ENCODE data around the gene C1orf21. TPM values are rescaled to one million over a fixed set of nuclear protein-coding genes. Genes with fewer than 3 reads are reported as not detected.

C1orf21 gene
- polyA plus RNA-seq, 6 donors from 2014 or later, result 0.08 to 1.9 (median 0.16) TPM; not detected in 1

DNA sequence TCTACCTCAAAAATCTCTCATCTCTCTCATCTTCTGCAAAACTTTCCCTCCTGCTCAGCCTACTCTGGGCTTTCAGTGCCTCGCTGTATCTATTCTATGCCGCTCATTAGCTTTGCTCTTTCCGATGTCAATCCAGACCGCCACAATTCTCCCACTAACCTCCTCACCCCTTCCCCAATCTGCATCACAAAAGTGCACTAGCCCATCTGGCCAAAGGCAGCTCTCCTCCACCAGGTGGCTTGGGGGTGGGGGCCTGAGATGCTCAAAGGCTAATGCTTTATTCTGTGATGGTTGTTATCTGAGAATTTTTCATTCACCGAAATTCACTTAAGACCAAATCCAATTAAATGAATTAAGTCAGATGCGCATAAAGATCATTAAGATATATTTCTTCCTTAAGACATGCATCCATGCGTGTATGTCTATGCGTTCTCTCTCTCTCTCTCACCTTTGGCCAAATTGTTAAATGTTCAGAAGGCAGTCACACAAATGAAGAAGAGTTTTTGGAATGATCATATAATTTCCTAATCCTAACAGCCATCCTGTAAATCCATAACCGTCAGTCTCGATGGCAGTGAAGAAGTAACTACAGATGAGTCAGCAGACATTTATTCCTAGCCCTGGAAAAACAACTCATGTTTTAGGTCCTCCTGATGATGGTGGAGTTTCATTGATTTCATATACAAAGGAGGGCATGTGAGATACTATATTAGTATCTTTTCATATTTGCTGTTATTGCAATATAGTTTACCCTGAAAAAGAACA lies 111.3 kb downstream of the C1orf21 start:
- Mint-ChIP-seq H3K9me3 (no peaks in the 10 kb centered on the region), H3K27ac (no peak overlapping the region), H3K4me1 (no peaks in the 10 kb centered on the region), H3K27me3 (no peaks in the 10 kb centered on the region), H3K36me3 (no peaks in the 10 kb centered on the region), H3K4me3 (no peak overlapping the region)
- DNase-seq (no peak), ATAC-seq (ENCODE audit: low read depth in 2 of 2) (no peak)

DNA sequence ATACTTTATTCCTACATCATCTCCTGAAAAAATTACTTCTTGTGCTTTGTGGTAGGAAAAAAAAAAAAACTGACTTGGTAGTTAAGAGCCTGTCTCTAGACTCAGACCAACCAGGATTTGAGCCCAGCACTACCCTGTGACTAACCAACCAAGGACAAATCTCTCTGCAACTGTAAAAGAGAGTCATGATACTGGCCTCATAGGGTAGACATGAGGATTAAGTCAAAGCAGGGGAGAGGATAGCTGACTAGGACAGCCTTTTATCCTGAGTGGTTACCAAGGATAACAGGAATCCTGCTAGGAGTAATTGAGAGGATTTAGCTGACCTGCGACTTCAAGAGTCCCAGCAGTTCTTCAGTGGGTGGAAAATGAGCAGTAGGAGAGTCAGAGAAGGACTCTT lies 112.8 kb downstream of the C1orf21 start:
- Mint-ChIP-seq H3K36me3 (no peaks in the 10 kb centered on the region), H3K9me3 (no peaks in the 10 kb centered on the region), H3K27ac (no peak overlapping the region), H3K4me3 (no peak overlapping the region), H3K4me1 (no peaks in the 10 kb centered on the region), H3K27me3 (no peaks in the 10 kb centered on the region)
- no peak for DNase-seq
- no peak for ATAC-seq (ENCODE audit: low read depth in 2 of 2)

GRCh38 chr1:184502161-184502560 lies 115.3 kb downstream of the C1orf21 start:
- Mint-ChIP-seq H3K27ac (no peak overlapping the region), H3K36me3 (no peaks in the 10 kb centered on the region), H3K4me3 (no peak overlapping the region), H3K9me3 (no peaks in the 10 kb centered on the region), H3K4me1 (no peaks in the 10 kb centered on the region), H3K27me3 (no peaks in the 10 kb centered on the region)
- ATAC-seq (ENCODE audit: low read depth in 2 of 2), result no peak
- DNase-seq, result no peak

DNA sequence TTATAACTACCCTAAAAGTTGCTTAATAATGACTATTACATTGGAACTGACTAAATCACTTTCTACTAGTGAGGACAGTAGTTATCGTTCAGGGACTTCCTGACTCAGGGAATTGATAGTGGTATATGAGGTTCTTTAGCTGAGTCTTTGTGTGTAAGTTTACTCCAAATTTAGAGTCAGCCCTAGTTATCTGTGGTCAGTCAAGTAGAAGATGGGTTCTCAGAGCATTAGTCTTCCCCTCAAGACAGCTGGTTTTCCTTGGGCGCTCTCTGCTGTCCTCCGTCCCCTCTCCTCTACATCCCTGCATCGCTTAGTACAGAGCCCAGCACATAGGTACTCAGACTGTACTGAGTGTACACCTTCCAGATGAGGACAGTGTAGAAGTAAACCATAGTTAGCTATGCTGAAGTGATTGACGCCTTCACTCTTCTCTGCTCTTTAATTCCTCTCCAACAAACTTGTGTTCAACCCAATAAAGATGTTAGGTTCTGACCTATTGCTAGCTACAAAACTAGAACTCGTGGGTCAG lies 116.5 kb downstream of the C1orf21 start:
- Mint-ChIP-seq H3K4me1 (no peaks in the 10 kb centered on the region), H3K4me3 (no peak overlapping the region), H3K27ac (no peak overlapping the region), H3K27me3 (no peaks in the 10 kb centered on the region), H3K9me3 (no peaks in the 10 kb centered on the region), H3K36me3 (no peaks in the 10 kb centered on the region)
- no peak for DNase-seq
- ATAC-seq (ENCODE audit: low read depth in 2 of 2), result no peak

DNA sequence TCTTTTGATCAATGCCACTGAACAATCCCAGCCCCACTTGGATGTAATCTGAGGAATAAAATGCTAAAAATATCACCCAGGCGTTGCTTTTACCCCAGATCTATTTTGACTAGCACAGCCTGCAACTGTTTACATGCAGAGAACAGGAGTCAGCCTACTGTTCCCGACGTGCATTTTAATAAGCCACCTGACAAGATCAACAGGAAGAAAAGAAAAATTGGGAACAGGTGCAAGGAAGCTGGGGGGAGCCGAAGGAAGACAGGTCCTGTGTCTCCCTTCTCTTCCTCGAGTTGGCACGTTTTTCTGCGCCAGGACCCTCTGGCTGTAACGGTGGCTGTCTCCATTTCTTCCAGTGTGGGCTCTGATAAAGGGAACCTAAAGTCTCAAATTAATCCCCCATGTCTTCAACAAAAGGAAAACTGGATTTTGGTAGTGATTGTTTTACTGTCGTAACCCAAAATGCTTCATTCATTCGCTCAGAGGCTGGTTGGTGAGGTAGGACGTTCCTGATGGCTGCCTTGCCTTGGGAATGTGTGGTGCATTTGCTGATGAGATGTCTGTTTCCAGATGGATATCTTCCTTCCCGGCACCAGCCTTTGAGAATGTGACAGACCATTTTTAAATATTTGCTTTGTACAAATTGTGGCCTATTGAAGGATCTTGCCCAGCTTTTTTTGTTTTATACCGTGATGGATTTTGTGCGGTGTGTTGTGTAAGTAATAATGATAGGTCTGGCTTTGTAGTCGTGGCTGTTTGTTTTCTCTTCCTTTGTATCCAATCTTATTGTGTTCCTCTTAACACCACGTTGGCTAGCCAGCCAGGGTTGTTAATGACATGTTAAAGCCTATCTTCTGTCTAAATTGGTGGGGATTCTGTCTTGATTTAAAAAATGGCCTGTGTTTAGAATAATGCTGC lies 117.5 kb downstream of the C1orf21 start:
- H3K4me3 Mint-ChIP-seq, result no peak overlapping the region
- H3K27me3 Mint-ChIP-seq, result no peaks in the 10 kb centered on the region
- no peaks in the 10 kb centered on the region for H3K36me3 Mint-ChIP-seq
- no peaks in the 10 kb centered on the region for H3K4me1 Mint-ChIP-seq
- ATAC-seq (ENCODE audit: low read depth in 2 of 2), result no peak
- H3K9me3 Mint-ChIP-seq, result no peaks in the 10 kb centered on the region
- H3K27ac Mint-ChIP-seq, result no peak overlapping the region
- DNase-seq, result no peak

GRCh38 chr1:184504955-184505338 lies 118.1 kb downstream of the C1orf21 start:
- H3K4me3 Mint-ChIP-seq, result no peak overlapping the region
- H3K36me3 Mint-ChIP-seq, result no peaks in the 10 kb centered on the region
- H3K9me3 Mint-ChIP-seq, result no peaks in the 10 kb centered on the region
- H3K27me3 Mint-ChIP-seq, result no peaks in the 10 kb centered on the region
- DNase-seq (no peak), ATAC-seq (ENCODE audit: low read depth in 2 of 2) (no peak)
- no peaks in the 10 kb centered on the region for H3K4me1 Mint-ChIP-seq
- H3K27ac Mint-ChIP-seq, result no peak overlapping the region

GRCh38 chr1:184506481-184506880 lies 119.7 kb downstream of the C1orf21 start:
- no peaks in the 10 kb centered on the region for H3K9me3 Mint-ChIP-seq
- no peaks in the 10 kb centered on the region for H3K4me1 Mint-ChIP-seq
- H3K4me3 Mint-ChIP-seq, result no peak overlapping the region

DNA sequence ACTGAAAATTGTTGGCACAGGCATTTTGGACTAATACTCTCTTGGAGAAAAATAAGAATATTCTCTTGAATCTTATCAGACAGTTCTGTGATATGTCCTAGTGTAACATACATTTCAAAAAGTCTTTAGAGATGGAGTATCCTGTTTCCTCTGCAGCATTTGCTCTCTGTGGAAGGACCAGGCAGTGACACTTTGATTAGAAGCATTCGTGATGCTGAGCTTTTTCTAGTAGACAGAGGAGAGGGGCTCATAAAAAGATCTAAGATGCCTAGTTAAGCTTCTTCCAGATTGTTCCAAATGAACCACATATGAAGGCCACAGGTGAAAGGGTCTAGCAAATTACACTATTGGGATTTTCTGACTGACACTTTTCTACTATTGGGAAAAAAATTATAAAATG lies 120.3 kb downstream of the C1orf21 start:
- ATAC-seq (ENCODE audit: low read depth in 2 of 2), result no peak
- Mint-ChIP-seq H3K4me3 (no peak overlapping the region), H3K27ac (no peak overlapping the region), H3K4me1 (no peaks in the 10 kb centered on the region), H3K27me3 (no peaks in the 10 kb centered on the region), H3K9me3 (no peaks in the 10 kb centered on the region), H3K36me3 (no peaks in the 10 kb centered on the region)
- no peak for DNase-seq

More at GRCh38 chr1:184506481-184506880, 119.7 kb downstream of the C1orf21 start:
- no peak for DNase-seq
- Mint-ChIP-seq H3K27ac (no peak overlapping the region), H3K27me3 (no peaks in the 10 kb centered on the region), H3K36me3 (no peaks in the 10 kb centered on the region)
- ATAC-seq (ENCODE audit: low read depth in 2 of 2), result no peak

DNA sequence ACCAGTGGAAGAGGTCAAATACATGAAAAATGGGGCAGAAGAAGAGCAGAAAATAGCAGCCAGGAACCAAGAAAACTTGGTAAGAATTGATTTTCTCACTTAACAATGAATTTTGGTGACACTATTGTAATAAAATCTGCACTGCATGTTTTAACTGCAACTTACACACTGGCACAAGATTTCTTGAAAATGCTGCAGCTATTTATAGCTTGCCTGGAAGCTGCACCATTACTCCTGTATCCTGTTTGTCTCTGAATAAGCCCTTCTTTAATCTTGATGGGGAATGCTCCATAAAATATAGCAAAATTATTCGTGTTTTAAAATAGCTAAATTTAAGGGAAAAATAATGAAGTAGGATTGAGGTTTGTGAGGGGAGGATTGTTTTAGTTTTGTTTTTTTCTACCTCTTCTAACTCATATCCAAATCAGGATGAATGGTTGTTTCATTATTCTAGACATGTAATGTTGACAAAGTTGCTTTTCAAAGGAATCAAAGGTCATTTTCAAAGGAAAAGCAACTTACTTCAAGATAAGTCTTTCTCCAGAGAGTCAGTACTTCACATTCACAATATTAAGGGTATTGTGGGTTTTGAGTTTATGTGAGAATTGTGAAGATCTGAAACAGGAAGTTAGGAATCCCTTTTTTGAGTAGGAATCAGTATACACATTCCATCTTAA lies 120.9 kb downstream of the C1orf21 start:
- Mint-ChIP-seq H3K4me3 (no peak overlapping the region), H3K9me3 (no peaks in the 10 kb centered on the region), H3K27ac (no peak overlapping the region), H3K27me3 (no peaks in the 10 kb centered on the region), H3K4me1 (no peaks in the 10 kb centered on the region), H3K36me3 (no peaks in the 10 kb centered on the region)
- no peak for ATAC-seq (ENCODE audit: low read depth in 2 of 2)
- no peak for DNase-seq

DNA sequence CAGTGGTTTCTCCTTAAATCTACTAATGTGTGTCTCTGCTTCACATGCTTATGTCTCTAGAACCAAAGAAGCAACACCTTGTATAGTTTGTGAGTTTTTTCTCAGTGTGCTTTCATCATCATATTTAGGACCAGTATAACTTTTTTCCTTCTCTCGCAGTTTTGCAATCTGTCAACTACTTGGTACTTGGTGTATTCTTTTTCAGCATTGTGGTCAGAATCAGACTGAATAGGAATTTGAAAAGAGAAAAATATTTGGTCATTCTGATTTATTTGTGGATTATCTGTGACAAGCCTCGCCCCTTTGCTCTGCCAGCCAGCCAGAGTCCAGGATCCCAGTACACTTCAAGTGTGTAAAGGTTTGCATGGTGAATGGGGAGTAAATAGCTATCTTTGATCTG lies 122.3 kb downstream of the C1orf21 start:
- no peak overlapping the region for H3K4me3 Mint-ChIP-seq
- DNase-seq (no peak), ATAC-seq (ENCODE audit: low read depth in 2 of 2) (no peak)
- no peaks in the 10 kb centered on the region for H3K9me3 Mint-ChIP-seq
- H3K27me3 Mint-ChIP-seq, result no peaks in the 10 kb centered on the region
- no peaks in the 10 kb centered on the region for H3K36me3 Mint-ChIP-seq
- H3K4me1 Mint-ChIP-seq, result no peaks in the 10 kb centered on the region
- no peak overlapping the region for H3K27ac Mint-ChIP-seq

DNA sequence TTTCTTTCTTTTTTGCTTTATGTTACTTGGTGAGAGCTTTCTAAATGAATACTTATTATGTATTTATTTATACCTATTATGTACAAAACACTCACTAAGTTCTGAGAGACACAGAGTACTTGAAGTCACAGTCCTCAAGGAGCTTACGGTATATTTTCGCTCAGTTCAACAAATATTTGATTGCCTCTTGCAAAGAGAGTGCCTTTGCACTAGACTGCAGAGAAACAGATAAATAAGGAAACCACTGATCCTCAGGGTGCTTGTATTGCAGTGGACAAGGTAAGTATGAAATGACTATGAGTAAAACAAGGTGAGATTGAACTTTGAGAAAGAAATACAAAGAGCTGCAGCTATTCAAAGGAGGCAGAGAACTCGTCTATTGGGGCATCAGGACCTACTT lies 123.3 kb downstream of the C1orf21 start:
- DNase-seq (no peak), ATAC-seq (ENCODE audit: low read depth in 2 of 2) (no peak)
- Mint-ChIP-seq H3K27ac (no peak overlapping the region), H3K9me3 (no peaks in the 10 kb centered on the region), H3K4me1 (no peaks in the 10 kb centered on the region), H3K27me3 (no peaks in the 10 kb centered on the region), H3K36me3 (no peaks in the 10 kb centered on the region), H3K4me3 (no peak overlapping the region)

DNA sequence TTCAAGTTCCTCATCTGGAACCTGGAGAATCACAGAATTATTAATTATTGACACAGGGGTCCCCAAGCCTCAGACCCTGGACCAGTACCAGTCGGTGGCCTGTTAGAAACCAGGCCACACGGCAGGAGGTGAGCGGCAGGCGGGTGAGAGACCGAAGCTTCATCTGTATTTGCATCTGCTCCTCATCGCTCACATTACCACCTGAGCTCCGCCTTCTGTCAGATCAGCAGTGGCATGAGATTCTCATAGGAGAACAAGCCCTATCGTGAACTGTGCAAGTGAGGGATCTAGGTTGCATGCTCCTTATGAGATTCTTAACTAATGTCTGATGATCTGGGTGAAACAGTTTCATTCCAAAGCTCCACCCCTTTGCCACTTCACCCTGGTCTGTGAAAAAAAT lies 125.9 kb downstream of the C1orf21 start:
- no peaks in the 10 kb centered on the region for H3K4me1 Mint-ChIP-seq
- H3K27ac Mint-ChIP-seq, result no peak overlapping the region
- no peak overlapping the region for H3K4me3 Mint-ChIP-seq
- DNase-seq, result no peak
- no peaks in the 10 kb centered on the region for H3K36me3 Mint-ChIP-seq
- no peaks in the 10 kb centered on the region for H3K27me3 Mint-ChIP-seq
- peaks cover 0 to 4% (median 0%) of the 10 kb centered on the region in 7 donors for H3K9me3 Mint-ChIP-seq
- no peak for ATAC-seq (ENCODE audit: low read depth in 2 of 2)

DNA sequence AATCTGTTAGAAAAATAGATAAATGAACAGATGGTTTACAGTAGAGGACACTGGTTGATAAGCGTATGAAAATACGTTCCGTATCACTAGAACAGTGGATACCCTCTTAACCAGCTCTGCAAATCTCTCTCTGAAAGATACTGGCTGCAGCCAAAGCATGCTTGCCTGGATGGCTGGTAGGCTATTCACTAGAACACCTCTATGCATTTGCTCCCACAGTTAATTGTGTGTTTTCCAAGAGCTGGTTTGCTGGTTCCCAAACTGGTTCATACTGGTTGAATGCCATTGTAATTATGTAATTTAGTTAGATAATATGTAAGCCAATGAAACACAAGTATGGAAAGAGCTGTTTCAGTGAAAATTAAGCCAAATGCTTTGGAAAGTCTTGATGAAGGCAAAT lies 126.6 kb downstream of the C1orf21 start:
- no peaks in the 10 kb centered on the region for H3K36me3 Mint-ChIP-seq
- H3K4me3 Mint-ChIP-seq, result no peak overlapping the region
- ATAC-seq (ENCODE audit: low read depth in 2 of 2) (no peak), DNase-seq (no peak)
- no peak overlapping the region for H3K27ac Mint-ChIP-seq
- H3K27me3 Mint-ChIP-seq, result no peaks in the 10 kb centered on the region
- peaks cover 0 to 4% (median 0%) of the 10 kb centered on the region in 7 donors for H3K9me3 Mint-ChIP-seq
- H3K4me1 Mint-ChIP-seq, result no peaks in the 10 kb centered on the region

Measured in naive B cell (primary cell).